MM.1S (cell line): ENCODE results near the gene MED13L.

Experiments used
- DNase-seq: peaks from one replicate; pipeline ENCODE4 v3.0.0-alpha.2; 2015
- H2AFZ ChIP-seq: fragments of 300-600 bp; sonication (generic); 2 replicates; pipeline ENCODE4 v1.6.0; 2016; ENCODE audit warnings: antibody characterized with exemption, low read length
- H3F3A ChIP-seq: fragments of 300-600 bp; sonication (generic); 2 replicates; pipeline ENCODE4 v1.6.1; 2016; ENCODE audit warnings: mild to moderate bottlenecking, antibody characterized with exemption, low read length, moderate library complexity, mixed read lengths; ENCODE audit not compliant: insufficient read depth
- H3K27ac ChIP-seq: fragments of 300-600 bp; sonication (generic); 2 replicates; pipeline ENCODE4 v1.5.1; 2016; ENCODE audit warnings: mild to moderate bottlenecking, low read length
- H3K27me3 ChIP-seq: fragments of 300-600 bp; sonication (generic); replicated peaks from 2 replicates; pipeline ENCODE4 v1.6.0; 2016; ENCODE audit warnings: low read length; ENCODE audit not compliant: insufficient read depth
- H3K36me3 ChIP-seq: fragments of 300-600 bp; sonication (generic); replicated peaks from 2 replicates; pipeline ENCODE4 v1.6.1; 2016; ENCODE audit warnings: mild to moderate bottlenecking, low read length, mixed read lengths; ENCODE audit not compliant: insufficient read depth
- H3K4me1 ChIP-seq: fragments of 300-600 bp; sonication (generic); 2 replicates; pipeline ENCODE4 v1.6.1; 2016; ENCODE audit warnings: low read length, mixed read lengths
- H3K4me2 ChIP-seq: fragments of 300-600 bp; sonication (generic); 2 replicates; pipeline ENCODE4 v1.6.0; 2016; ENCODE audit warnings: low read depth, low read length
- H3K4me3 ChIP-seq: fragments of 300-600 bp; sonication (generic); 2 replicates; pipeline ENCODE4 v1.5.1; 2016; ENCODE audit warnings: low read length, mixed read lengths
- H3K79me2 ChIP-seq: fragments of 300-600 bp; sonication (generic); 2 replicates; pipeline ENCODE4 v1.6.1; 2016; ENCODE audit warnings: mixed run types, low read length, mixed read lengths
- H3K9ac ChIP-seq: fragments of 300-600 bp; sonication (generic); 2 replicates; pipeline ENCODE4 v1.6.1; 2016; ENCODE audit warnings: low read length, mixed read lengths
- H3K9me2 ChIP-seq: fragments of 300-600 bp; sonication (generic); replicated peaks from 2 replicates; pipeline ENCODE4 v1.6.1; 2016; ENCODE audit warnings: mild to moderate bottlenecking, low read length, mixed read lengths; ENCODE audit not compliant: insufficient read depth
- H3K9me3 ChIP-seq: fragments of 300-600 bp; sonication (generic); replicated peaks from 2 replicates; pipeline ENCODE4 v1.6.1; 2016; ENCODE audit warnings: mild to moderate bottlenecking, low read length, mixed read lengths; ENCODE audit not compliant: insufficient read depth
- H4K20me1 ChIP-seq: fragments of 300-600 bp; sonication (generic); 2 replicates; pipeline ENCODE4 v1.6.1; 2016; ENCODE audit warnings: mild to moderate bottlenecking, low read length, moderate library complexity, mixed read lengths; ENCODE audit not compliant: insufficient read depth
- EZH2 ChIP-seq: fragments of 300-600 bp; sonication (generic); optimal IDR thresholded peaks from 2 replicates; pipeline ENCODE3; 2017; ENCODE audit warnings: low read depth, mild to moderate bottlenecking, antibody characterized with exemption, low read length, mixed read lengths
- EZH2phosphoT487 ChIP-seq: fragments of 300-600 bp; sonication (generic); IDR thresholded peaks from 2 replicates; pipeline ENCODE4 v1.6.1; 2018; ENCODE audit warnings: antibody characterized with exemption, low read length
- TF ChIP-seq, protein P1 (sequence below): fragments of 300-600 bp; sonication (generic); IDR thresholded peaks from 2 replicates; pipeline ENCODE4 v1.5.1; 2016; ENCODE audit warnings: antibody characterized with exemption, low read length, mixed read lengths

The MED13L gene

DNA sequence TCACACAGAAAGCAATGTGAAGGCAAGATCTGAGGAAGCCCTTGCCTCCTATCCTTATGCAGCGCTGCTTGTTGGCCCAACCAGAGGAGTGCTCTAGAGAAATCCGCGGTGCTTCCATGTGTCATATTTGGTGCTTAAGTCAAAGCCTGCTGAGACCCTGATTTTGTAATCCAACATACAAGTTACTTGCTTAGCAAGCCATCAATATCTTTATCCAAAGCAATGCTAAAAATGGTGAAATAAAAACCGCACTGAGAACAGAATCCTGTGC is 250.0 kb downstream of the MED13L start:
- no peak overlapping the region for H2AFZ ChIP-seq
- H3K9me2 ChIP-seq = no peaks in the 10 kb centered on the region
- no peak overlapping the region for H3K4me3 ChIP-seq
- no peaks in the 10 kb centered on the region for H3K36me3 ChIP-seq
- H3K79me2 ChIP-seq = peaks cover 78% of the 10 kb centered on the region
- no peak overlapping the region for H3K9ac ChIP-seq
- H3K27ac ChIP-seq = no peak overlapping the region
- DNase-seq = no peak
- H3F3A ChIP-seq = no peaks in the 10 kb centered on the region
- H3K27me3 ChIP-seq = no peaks in the 10 kb centered on the region
- H3K4me2 ChIP-seq = no peak overlapping the region
- TF ChIP-seq EZH2 = no peak
- TF ChIP-seq, protein P1, sequence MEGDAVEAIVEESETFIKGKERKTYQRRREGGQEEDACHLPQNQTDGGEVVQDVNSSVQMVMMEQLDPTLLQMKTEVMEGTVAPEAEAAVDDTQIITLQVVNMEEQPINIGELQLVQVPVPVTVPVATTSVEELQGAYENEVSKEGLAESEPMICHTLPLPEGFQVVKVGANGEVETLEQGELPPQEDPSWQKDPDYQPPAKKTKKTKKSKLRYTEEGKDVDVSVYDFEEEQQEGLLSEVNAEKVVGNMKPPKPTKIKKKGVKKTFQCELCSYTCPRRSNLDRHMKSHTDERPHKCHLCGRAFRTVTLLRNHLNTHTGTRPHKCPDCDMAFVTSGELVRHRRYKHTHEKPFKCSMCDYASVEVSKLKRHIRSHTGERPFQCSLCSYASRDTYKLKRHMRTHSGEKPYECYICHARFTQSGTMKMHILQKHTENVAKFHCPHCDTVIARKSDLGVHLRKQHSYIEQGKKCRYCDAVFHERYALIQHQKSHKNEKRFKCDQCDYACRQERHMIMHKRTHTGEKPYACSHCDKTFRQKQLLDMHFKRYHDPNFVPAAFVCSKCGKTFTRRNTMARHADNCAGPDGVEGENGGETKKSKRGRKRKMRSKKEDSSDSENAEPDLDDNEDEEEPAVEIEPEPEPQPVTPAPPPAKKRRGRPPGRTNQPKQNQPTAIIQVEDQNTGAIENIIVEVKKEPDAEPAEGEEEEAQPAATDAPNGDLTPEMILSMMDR = no peak
- TF ChIP-seq EZH2phosphoT487 = no peak
- H4K20me1 ChIP-seq = no peaks in the 10 kb centered on the region
- H3K4me1 ChIP-seq = no peaks in the 10 kb centered on the region
- H3K9me3 ChIP-seq = no peaks in the 10 kb centered on the region

- no peak overlapping the region for H2AFZ ChIP-seq
- H3K4me1 ChIP-seq = no peaks in the 10 kb centered on the region
- no peak overlapping the region for H3K27ac ChIP-seq
- H3K9ac ChIP-seq = no peak overlapping the region
- no peak for DNase-seq
- no peaks in the 10 kb centered on the region for H3K36me3 ChIP-seq
- H3K79me2 ChIP-seq = peaks cover 77% of the 10 kb centered on the region
- no peak overlapping the region for H3K4me2 ChIP-seq
- no peaks in the 10 kb centered on the region for H4K20me1 ChIP-seq
- no peak overlapping the region for H3K4me3 ChIP-seq
- H3F3A ChIP-seq = no peaks in the 10 kb centered on the region
- H3K27me3 ChIP-seq = no peaks in the 10 kb centered on the region
- H3K9me2 ChIP-seq = no peaks in the 10 kb centered on the region
- TF ChIP-seq EZH2phosphoT487 (no peak), EZH2 (no peak)
- TF ChIP-seq, protein P1 = no peak
- H3K9me3 ChIP-seq = no peaks in the 10 kb centered on the region
These were observed 250.5 kb downstream of the MED13L start for GRCh38 chr12:116026768-116027550.

DNA sequence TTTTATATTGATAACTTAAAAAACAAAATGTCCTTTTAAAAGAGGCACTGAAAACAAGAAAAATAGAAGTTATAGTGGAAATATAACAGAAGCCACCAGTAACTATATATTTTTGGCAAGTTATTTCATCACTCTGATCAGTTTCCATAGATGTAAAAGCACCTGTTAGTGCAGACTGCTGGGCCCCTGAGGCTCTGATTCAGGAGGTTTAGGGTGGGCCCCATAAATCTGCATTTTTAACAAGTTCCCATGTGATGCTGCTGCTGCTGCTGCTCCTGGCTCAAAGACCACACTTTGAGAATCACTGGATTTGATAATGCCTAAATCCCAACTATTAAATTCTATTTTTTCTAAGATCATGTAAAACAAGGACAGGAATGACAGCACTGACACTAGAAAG is 251.1 kb downstream of the MED13L start:
- no peak overlapping the region for H2AFZ ChIP-seq
- no peak overlapping the region for H3K27ac ChIP-seq
- TF ChIP-seq, protein P1 = no peak
- TF ChIP-seq EZH2 = no peak
- TF ChIP-seq EZH2phosphoT487 = no peak
- no peak overlapping the region for H3K9ac ChIP-seq
- H3K4me2 ChIP-seq = no peak overlapping the region
- no peak overlapping the region for H3K4me3 ChIP-seq
- no peak for DNase-seq
- peaks cover 78% of the 10 kb centered on the region for H3K79me2 ChIP-seq
- H3K27me3 ChIP-seq = no peaks in the 10 kb centered on the region
- H3K4me1 ChIP-seq = no peaks in the 10 kb centered on the region
- no peaks in the 10 kb centered on the region for H3K9me2 ChIP-seq
- H3F3A ChIP-seq = no peaks in the 10 kb centered on the region
- no peaks in the 10 kb centered on the region for H4K20me1 ChIP-seq
- no peaks in the 10 kb centered on the region for H3K9me3 ChIP-seq
- H3K36me3 ChIP-seq = no peaks in the 10 kb centered on the region
